MV-4-11 (cell line): ENCODE results near the gene MAPK13.
"Not testable (repeated sequence)": the region's sequence is repeated elsewhere in the genome, so short reads cannot be mapped to it uniquely, and the experiment has no call there.

Source experiments
- DNase-seq: peaks from one replicate; lab custom pipeline; 2025; lab: John Stamatoyannopoulos, UW

MAPK13 gene

DNA sequence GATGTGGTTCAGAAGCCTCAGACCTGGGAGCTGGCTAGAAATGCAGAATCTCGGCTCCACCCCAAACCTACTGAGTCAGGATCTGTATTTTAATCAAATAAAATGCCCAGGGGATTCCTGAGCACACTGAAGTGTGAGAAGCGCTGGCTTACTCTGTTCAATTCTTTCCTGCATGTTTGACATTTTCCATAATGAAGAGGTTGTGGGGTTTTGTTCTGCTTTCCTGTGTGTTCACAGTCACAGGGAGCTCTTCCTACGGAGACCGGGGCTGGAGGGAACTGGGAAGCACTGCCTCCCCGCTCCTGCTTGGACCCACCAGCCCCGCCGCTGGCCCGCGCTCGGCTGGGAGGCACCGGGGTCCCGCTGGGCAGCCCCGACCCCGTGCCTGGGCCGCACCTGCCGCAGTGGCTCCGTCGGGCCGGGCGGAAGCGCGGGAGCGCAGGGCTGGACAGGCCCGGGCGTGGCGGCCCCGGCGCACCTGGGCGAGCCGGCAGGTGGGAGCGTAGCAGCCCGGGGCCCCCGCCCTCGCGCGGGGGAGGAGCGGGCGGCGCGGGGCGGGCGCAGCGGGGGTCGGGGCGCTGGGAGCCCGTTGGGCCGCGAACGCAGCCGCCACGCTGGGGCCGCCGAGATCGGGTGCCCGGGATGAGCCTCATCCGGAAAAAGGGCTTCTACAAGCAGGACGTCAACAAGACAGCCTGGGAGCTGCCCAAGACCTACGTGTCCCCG is at the start of gene MAPK13:
MAPK13 (plus strand) TSS at position 573 of the 726 bp plus-strand sequence; CDS start at position 643, 70 bp downstream.
- DNase-seq, result no peak

GRCh38 chr6:36082318-36082717 is 48.0 kb upstream of the MAPK13 start:
- no peak for DNase-seq

DNA sequence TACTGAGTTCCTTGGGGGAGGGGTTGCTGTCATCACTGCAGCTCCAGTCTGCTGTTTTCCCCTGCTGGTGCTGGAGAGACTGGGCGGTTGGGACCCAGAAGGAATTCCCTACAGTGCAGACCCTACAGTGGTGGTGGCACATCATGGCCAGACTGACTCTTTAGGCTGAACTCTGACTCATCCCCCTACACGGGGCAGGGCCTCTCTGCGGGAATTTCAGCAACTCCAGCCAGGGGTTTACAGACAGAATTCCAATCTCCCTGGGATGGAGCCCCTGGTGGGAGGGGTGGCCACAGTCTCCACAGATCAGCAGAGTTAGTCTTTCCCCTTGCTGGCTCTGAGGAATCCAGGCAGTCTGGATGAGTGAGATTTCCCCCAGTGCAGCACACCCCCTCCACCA is 46.9 kb upstream of the MAPK13 start:
- DNase-seq, result no peak

DNA sequence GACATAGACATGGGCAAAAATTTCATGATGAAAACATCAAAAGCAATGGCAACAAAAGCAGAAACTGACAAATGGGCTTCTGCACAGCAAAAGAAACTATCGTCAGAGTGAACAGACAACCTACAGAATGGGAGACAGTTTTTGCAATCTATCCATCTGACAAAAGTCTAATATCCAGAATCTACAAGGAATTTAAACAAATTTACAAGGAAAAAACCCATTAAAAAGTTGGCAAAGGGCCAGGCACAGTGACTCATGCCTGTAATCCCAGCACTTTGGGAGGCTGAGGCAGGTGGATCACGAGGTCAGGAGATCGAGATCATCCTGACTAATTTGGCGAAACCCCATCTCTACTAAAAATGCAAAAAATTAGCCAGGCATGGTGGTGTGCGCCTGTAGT is 42.1 kb upstream of the MAPK13 start:
- not testable (repeated sequence) for DNase-seq

DNA sequence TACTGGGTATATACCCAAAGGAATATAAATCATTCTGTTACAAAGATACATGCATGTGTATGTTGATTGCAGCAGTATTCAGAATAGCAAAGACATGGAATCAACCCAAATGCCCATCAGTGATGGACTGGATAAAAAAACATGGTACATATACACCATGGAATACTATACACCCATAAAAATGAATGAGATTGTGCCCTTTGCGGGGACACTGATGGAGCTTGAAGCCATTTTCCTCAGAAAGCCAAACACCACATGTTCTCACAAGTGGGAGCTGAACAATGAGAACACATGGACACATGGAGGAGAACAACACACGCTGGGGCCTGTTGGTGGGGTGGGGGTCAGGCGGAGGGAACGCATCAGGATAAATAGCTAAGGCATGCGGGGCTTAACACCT is 41.3 kb upstream of the MAPK13 start:
- no peak for DNase-seq

DNA sequence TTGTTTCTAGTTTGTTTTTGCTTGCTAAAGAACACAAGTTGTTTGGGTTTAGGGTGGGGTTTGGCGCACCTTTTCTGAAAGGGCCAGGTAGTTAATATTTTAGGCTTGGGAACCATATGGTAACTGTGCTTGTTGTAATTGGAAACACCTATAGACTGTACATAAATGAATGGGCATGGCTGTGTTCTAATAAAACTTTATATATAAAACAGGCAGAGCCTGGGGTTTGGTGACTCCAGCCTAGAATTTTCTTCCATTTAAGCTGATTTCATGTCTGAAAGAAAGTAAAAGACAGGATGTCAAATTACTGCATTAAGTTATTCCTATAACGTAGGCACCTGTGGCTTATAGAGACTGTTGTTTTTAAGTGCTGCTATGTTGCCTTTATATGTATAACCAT is 36.1 kb upstream of the MAPK13 start:
- no peak for DNase-seq

DNA sequence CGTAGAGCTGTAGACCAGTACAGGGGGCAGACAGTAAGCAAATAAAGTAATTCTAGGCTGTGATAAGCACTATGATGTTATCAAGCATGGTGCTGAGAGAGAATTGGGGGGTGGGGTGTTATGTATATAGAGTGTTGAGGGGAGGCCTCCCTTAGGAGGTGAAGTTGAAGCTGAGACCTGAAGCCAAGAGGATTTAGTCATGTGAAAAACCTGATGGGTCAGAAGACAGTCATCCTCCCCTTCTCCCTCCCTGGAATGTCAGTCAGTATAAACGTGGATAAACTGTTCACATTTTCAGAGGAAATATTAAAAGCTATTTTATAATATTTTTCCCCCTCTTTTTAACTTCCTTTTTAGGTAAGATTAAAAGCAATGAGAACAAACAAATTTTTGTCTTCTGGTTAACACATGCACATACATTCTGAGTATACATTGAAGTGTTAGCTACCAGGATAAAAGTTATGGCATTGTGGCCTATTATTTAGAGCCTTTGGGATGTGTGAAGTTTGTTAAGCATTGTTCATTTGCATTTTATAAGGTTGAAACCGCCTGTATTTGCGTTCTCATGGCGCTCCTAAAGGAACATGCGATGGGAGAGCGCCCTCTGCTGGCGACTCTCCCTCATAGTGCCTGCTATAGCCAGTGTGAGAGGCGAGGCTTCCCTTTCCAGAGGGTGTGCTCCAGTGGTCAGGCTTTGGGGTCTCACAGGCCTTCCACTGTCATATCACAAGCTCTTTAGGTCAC is 35.4 kb upstream of the MAPK13 start:
- peak; percentile 67 for DNase-seq

- DNase-seq, result no peak
Measured at GRCh38 chr6:36095497-36096391, 34.6 kb upstream of the MAPK13 start.

GRCh38 chr6:36098253-36098919 is 31.9 kb upstream of the MAPK13 start:
- no peak for DNase-seq

- DNase-seq, result no peak
Measured at GRCh38 chr6:36098920-36099647, 31.2 kb upstream of the MAPK13 start.

DNA sequence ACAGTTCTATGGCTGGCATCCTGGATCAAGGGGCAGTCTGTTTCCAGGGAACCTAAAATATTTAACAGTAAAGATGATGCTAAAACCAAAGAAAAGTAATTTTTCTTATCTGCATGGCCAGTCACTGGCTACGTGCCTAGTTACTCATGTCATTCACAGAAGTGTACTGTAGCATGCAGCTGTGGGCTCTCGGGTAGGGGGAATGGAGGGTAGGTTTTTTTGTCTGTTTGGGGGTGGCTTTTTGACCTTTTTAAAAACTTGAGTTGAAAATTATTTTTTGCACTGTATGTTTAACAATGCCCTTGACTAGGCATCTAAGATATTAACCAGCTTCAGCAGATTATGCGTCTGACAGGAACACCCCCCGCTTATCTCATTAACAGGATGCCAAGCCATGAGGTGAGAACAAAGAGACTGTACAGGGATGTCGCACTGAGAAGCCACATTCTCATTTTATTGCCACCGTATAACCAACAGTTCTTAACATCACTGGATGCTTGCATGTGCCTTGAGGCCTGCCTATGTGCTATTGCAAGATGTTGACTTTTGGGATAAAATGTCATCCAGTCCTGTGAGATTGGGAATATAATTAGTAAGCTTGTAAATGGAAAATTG is 30.3 kb upstream of the MAPK13 start:
- no peak for DNase-seq

DNA sequence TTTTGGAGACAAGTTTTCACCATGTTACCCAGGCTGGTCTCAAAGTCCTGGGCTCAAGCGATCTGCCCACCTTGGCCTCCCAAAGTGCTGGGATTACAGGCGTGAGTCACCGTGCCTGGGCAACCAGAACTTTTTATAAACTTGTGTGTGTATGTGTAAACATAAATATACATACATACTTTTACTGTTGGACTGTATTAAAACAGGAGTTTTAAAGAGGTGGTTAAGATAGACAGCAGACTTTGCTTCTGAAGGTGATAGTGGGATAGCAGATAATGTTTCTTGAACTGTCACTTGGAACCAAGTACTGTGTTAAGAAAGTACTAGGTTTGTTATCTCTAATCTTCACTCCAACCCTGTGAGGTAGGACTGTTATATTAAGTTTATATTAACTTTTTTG is 28.6 kb upstream of the MAPK13 start:
- DNase-seq, result no peak

GRCh38 chr6:36102853-36103252 is 27.5 kb upstream of the MAPK13 start:
- DNase-seq, result no peak

GRCh38 chr6:36104836-36105235 is 25.5 kb upstream of the MAPK13 start:
- DNase-seq, result no peak

DNA sequence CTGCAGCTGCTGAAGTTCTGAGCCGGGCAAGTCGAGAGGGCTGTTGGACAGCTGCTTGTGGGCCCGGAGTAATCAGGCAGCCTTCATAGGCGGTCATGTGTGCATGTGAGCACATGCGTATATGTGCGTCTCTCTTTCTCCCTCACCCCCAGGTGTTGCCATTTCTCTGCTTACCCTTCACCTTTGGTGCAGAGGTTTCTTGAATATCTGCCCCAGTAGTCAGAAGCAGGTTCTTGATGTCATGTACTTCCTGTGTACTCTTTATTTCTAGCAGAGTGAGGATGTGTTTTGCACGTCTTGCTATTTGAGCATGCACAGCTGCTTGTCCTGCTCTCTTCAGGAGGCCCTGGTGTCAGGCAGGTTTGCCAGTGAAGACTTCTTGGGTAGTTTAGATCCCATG is 21.2 kb upstream of the MAPK13 start:
- no peak for DNase-seq

GRCh38 chr6:36110050-36110449 is 20.3 kb upstream of the MAPK13 start:
- no peak for DNase-seq

DNA sequence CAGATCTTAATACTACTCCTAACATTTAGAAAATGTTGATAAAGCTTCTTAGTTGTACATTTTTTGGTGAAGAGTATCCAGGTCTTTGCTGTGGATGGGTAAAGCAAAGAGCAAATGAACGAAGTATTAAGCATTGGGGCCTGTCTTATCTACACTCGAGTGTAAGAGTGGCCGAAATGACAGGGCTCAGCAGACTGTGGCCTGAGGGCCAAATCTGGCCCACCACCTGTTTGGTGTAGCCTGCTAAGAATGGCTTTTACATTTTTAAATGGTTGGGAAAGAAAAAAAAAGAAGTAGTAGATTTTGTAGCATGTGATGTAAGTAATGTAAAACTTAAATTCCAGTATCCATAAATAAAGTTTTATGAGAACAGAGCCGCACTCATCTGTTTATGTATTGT is 19.4 kb upstream of the MAPK13 start:
- no peak for DNase-seq

DNA sequence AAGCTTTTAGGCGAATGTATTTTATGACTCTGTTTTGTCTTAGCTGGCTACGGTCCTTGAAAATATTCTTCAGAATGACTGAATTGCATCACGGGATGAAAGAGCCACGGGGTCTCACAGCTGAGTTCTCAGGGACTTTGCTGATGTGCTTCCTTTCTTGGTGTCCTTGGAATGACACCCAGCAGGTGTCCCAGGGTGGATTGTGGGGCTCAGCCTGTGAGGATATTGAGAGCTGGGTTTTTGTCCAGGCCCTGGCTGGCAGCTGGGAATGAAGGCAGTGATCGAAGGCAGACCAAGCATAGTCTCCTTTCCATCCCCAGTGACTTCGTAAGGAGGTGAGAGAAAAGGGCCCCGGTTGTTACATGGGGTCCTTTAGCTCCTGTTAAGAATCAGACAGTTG is 18.8 kb upstream of the MAPK13 start:
- no peak for DNase-seq

- no peak for DNase-seq
Measured at GRCh38 chr6:36113049-36113448, 17.3 kb upstream of the MAPK13 start.

DNA sequence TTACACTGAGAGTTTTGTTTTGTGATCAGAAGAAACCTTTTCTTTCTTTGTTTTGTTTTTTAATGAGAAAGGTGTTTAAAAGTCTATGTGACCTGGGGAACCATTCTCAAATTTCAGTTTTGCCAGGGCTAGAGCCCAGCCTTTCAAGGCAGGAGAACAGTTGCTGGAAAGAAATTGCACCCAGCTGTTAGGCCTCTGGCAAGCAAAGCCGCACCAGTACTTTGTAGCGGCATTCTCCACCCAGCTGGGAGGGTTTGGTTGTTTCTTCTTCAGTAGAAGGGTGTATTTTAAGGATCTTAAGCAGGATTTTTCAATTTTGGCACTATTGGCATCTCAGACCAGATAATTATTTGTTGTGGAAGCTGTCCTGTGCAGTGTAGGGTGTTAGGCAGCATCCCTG is 16.6 kb upstream of the MAPK13 start:
- DNase-seq, result no peak
